ENCODE data around the gene CYBA. TPM values are rescaled to one million over a fixed set of nuclear protein-coding genes. Genes with fewer than 3 reads are reported as not detected.
A peak's percentile ranks its signal among the peaks of the same experiment; 100 is the strongest.
"Not testable (repeated sequence)": the region's sequence is repeated elsewhere in the genome, so short reads cannot be mapped to it uniquely, and the experiment has no call there.

Gene CYBA
- total and polyA plus RNA-seq, 9 of the 15 experiments (the other 6 are each of a cell fraction or from before 2014, with no cell fraction given): 0.34 to 683 (median 93.0) TPM

- Histone ChIP-seq H3K36me3 (ENCODE audit: control insufficient read depth, insufficient read depth, low read length) (peaks cover 18% of the 10 kb centered on the region; the same call in 2 of the 3 replicates), H3K4me1 (replicated peaks in 1 of 2; ENCODE audit: control insufficient read depth in 2 of 2, insufficient read depth in 2 of 2, low read length in 2 of 2) (peaks cover 5 to 29% of the 10 kb centered on the region in 2 experiments; a peak in 4 of 5 replicates)
- CTCF ChIA-PET (ENCODE audit: low intra/inter-chr PET ratio); H3K27me3 ChIP-seq (ENCODE audit: control insufficient read depth in 2 of 2, insufficient read depth in 2 of 2, low read length in 2 of 2); H3K9me3 ChIP-seq (replicated peaks; ENCODE audit: control insufficient read depth, insufficient read depth, low read depth, low read length); BruUV-seq (replicated peaks); intact Hi-C loops (cut with micrococcal nuclease); DNase-seq (ENCODE audit: extremely low read depth in 1 of 4, low spot score in 3 of 4); H2AFZ ChIP-seq (ENCODE audit: low read depth, low read length); ATAC-seq; FAIRE-seq; H3K4me2 ChIP-seq (ENCODE audit: insufficient read depth, low read length); in situ Hi-C loops (cut with MboI); H4K20me1 ChIP-seq (replicated peaks; ENCODE audit: control insufficient read depth, insufficient read depth, low read length); H3K4me3 ChIP-seq; H3K79me2 ChIP-seq (ENCODE audit: control insufficient read depth, insufficient read depth, low read length); H3K9me1 ChIP-seq (ENCODE audit: control insufficient read depth, insufficient read depth, low read length); H3K27ac ChIP-seq (ENCODE audit: extremely low read depth, low read depth, low read length); H3K9ac ChIP-seq (ENCODE audit: insufficient read depth in 1 of 2, low read depth in 2 of 2, low read length in 2 of 2): not testable (repeated sequence)
- TF ChIP-seq ZFP36 (IDR thresholded peaks at IDR 0.05; ENCODE audit: low read depth, low read length, partially characterized antibody): peak; percentile 61
- POLR2A ChIA-PET: interaction anchor here (0.7 to 1.7 kb wide), 2 partner anchors 18 to 849 kb away, joined by 4 to 9 read pairs; partner anchors contain the start of gene SNAI3
- 76% methylated on average over 5 of the region's 8 CpGs for WGBS (ENCODE audit: insufficient coverage, low coverage, missing lambda C conversion rate)
Observed at GRCh38 chr16:88669493-88669892, 18.6 kb upstream of the CYBA start.

GRCh38 chr16:88667461-88667860, 16.6 kb upstream of the CYBA start:
- WGBS (ENCODE audit: insufficient coverage, low coverage, missing lambda C conversion rate): 93% methylated on average over 5 of the region's 5 CpGs
- Histone ChIP-seq H3K9me3 (replicated peaks; ENCODE audit: control insufficient read depth, insufficient read depth, low read depth, low read length) (no peaks in the 10 kb centered on the region), H3K79me2 (ENCODE audit: control insufficient read depth, insufficient read depth, low read length) (peaks cover 26% of the 10 kb centered on the region), H3K4me2 (ENCODE audit: insufficient read depth, low read length) (no peak overlapping the region), H3K9me1 (ENCODE audit: control insufficient read depth, insufficient read depth, low read length) (no peaks in the 10 kb centered on the region), H3K4me3 (no peak overlapping the region), H2AFZ (ENCODE audit: low read depth, low read length) (no peak overlapping the region), H3K27me3 (ENCODE audit: control insufficient read depth in 2 of 2, insufficient read depth in 2 of 2, low read length in 2 of 2) (no peaks in the 10 kb centered on the region), H3K4me1 (replicated peaks in 1 of 2; ENCODE audit: control insufficient read depth in 2 of 2, insufficient read depth in 2 of 2, low read length in 2 of 2) (peaks cover 5 to 43% of the 10 kb centered on the region in 2 experiments; a peak in 4 of 5 replicates), H3K9ac (ENCODE audit: insufficient read depth in 1 of 2, low read depth in 2 of 2, low read length in 2 of 2) (peak overlapping the region in 1 of 2 experiments; percentile 79; a peak in 2 of 4 replicates), H3K27ac (ENCODE audit: extremely low read depth, low read depth, low read length) (no peak overlapping the region), H3K36me3 (ENCODE audit: control insufficient read depth, insufficient read depth, low read length) (peaks cover 15% of the 10 kb centered on the region; the same call in 2 of the 3 replicates), H4K20me1 (replicated peaks; ENCODE audit: control insufficient read depth, insufficient read depth, low read length) (no peaks in the 10 kb centered on the region)
- CTCF ChIA-PET (ENCODE audit: low intra/inter-chr PET ratio): no interaction called here
- intact Hi-C loops (cut with micrococcal nuclease): no loop called here
- no TSS peak for BruUV-seq (replicated peaks)
- FAIRE-seq (no peak), DNase-seq (ENCODE audit: extremely low read depth in 1 of 4, low spot score in 3 of 4) (no peak), ATAC-seq (no peak)
- TF ChIP-seq FIP1L1 (IDR thresholded peaks at IDR 0.05; ENCODE audit: low read depth, low read length, poor library complexity, severe bottlenecking) (no peak), TOE1 (IDR thresholded peaks at IDR 0.05; ENCODE audit: borderline replicate concordance) (no peak), TOE1 (CRISPR knock-in tag; IDR thresholded peaks at IDR 0.05; ENCODE audit: borderline replicate concordance, low read depth) (no peak), POLR2G (IDR thresholded peaks at IDR 0.05; ENCODE audit: low read depth, low read length) (0 out of 2 replicates have a peak, but pooled peaks have one; percentile 21), ZNF184 (CRISPR knock-in tag; IDR thresholded peaks at IDR 0.05) (no peak)
- in situ Hi-C loops (cut with MboI): no loop called here
- POLR2A ChIA-PET: interaction anchor here (2.0 kb wide), 1 partner anchor 18 kb away, joined by 6 read pairs; no protein-coding TSS in a partner anchor
